ENCODE data around the gene SOWAHC. TPM values are rescaled to one million over a fixed set of nuclear protein-coding genes. Genes with fewer than 3 reads are reported as not detected.
"Not testable (repeated sequence)": the region's sequence is repeated elsewhere in the genome, so short reads cannot be mapped to it uniquely, and the experiment has no call there.

The SOWAHC gene
- total RNA-seq, 2 experiments from 2014 or later: not detected

DNA sequence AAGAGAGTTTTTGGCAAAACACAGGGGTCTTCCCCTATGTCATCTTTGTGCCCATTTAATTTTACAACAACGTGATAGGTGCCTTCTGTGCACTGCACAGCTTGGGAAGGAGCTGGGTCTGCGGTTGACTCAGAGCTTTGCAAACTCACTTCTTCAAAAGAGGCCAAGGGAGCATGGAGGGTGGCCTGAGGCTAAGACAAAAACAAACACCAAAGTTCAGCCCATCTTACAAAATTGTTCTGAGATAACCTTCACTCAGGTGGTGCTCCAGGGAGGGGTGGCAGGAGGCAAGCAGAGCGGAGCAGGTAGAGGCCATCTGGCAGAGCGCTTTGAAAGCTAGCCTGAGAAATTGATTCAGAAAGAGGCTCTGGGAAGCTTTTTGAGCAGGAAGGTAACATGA lies 9.8 kb downstream of the SOWAHC start:
- POLR2A ChIA-PET: no interaction called here
- ATAC-seq: no peak

DNA sequence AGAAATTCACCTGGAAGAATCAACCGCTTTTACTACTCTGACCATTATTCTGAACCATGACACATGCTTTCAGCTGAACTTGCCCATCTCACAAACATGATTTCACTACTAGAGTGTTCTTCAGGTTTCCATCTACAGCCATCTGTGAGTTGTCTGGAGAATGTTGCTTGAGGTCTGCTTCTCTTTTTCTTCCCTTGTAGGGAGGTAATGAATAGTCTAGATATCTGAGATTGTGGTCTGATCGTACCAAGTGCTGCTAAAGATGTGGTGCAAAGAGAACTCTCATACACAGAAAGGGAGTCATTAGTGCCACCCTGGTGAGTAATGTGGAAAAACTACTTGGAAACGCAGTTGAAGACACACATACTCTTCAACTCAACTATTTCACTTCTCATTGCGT lies 10.2 kb downstream of the SOWAHC start:
- no peak for ATAC-seq
- Mint-ChIP-seq H3K36me3 (ENCODE audit: low read depth) (no peaks in the 10 kb centered on the region), H3K4me1 (ENCODE audit: low read depth) (no peaks in the 10 kb centered on the region), H3K4me3 (no peak overlapping the region), H3K27ac (no peak overlapping the region), H3K27me3 (ENCODE audit: low read depth) (peaks cover 18% of the 10 kb centered on the region), H3K9me3 (ENCODE audit: insufficient read depth) (no peaks in the 10 kb centered on the region)
- DNase-seq: no peak
- ChIA-PET CTCF (no interaction called here), POLR2A (no interaction called here)

More for the DNA sequence above, 9.8 kb downstream of the SOWAHC start:
- H3K4me3 Mint-ChIP-seq: no peak overlapping the region
- no peak for DNase-seq
- H3K27me3 Mint-ChIP-seq (ENCODE audit: low read depth): peaks cover 20% of the 10 kb centered on the region
- no peak overlapping the region for H3K27ac Mint-ChIP-seq
- H3K9me3 Mint-ChIP-seq (ENCODE audit: insufficient read depth): no peaks in the 10 kb centered on the region
- no peaks in the 10 kb centered on the region for H3K36me3 Mint-ChIP-seq (ENCODE audit: low read depth)
- CTCF ChIA-PET: no interaction called here
- no peaks in the 10 kb centered on the region for H3K4me1 Mint-ChIP-seq (ENCODE audit: low read depth)

DNA sequence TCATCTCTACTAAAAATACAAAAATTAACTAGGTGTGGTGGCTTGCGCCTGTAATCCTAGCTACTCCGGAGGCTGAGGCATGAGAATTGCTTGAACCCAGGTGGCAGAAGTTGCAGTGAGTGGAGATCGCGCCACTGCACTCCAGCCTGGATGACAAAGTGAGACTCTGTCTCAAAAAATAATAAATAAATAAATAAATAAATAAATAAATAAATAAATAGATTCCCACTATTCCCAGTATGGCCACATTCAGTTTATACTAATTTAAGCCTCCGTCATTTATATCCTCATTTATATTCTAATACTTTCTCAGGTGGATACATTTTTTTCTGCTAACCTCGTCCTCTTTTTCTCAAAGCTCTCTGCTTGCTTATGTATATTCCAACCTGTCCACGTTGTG lies 14.2 kb downstream of the SOWAHC start:
- H3K9me3 Mint-ChIP-seq (ENCODE audit: insufficient read depth); H3K4me1 Mint-ChIP-seq (ENCODE audit: low read depth); ATAC-seq; H3K27me3 Mint-ChIP-seq (ENCODE audit: low read depth); POLR2A ChIA-PET; DNase-seq; H3K27ac Mint-ChIP-seq; H3K36me3 Mint-ChIP-seq (ENCODE audit: low read depth); CTCF ChIA-PET; H3K4me3 Mint-ChIP-seq: not testable (repeated sequence)

DNA sequence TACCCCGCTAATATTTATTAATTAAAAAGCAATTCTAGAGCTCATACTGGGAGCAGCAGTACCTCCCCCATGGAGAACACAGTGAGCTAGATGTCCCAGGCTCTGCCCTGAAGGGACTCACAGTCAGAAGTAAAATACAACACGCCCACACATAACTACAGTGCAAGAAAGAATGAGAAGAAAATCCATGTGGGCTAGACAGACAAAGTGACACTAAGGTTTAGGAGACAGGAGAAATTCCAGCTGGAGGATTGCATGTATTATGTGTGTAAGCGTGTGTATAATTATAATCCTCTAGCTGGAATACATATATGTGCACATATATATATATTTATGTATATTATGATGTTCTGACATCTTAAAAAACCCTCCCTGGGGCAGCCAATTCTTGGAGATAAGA lies 15.7 kb downstream of the SOWAHC start:
- Mint-ChIP-seq H3K27me3 (ENCODE audit: low read depth) (peaks cover 3% of the 10 kb centered on the region), H3K4me3 (no peak overlapping the region), H3K4me1 (ENCODE audit: low read depth) (peaks cover 5% of the 10 kb centered on the region), H3K36me3 (ENCODE audit: low read depth) (no peaks in the 10 kb centered on the region), H3K9me3 (ENCODE audit: insufficient read depth) (no peaks in the 10 kb centered on the region), H3K27ac (no peak overlapping the region)
- CTCF ChIA-PET: no interaction called here
- ATAC-seq (no peak), DNase-seq (no peak)
- POLR2A ChIA-PET: no interaction called here

DNA sequence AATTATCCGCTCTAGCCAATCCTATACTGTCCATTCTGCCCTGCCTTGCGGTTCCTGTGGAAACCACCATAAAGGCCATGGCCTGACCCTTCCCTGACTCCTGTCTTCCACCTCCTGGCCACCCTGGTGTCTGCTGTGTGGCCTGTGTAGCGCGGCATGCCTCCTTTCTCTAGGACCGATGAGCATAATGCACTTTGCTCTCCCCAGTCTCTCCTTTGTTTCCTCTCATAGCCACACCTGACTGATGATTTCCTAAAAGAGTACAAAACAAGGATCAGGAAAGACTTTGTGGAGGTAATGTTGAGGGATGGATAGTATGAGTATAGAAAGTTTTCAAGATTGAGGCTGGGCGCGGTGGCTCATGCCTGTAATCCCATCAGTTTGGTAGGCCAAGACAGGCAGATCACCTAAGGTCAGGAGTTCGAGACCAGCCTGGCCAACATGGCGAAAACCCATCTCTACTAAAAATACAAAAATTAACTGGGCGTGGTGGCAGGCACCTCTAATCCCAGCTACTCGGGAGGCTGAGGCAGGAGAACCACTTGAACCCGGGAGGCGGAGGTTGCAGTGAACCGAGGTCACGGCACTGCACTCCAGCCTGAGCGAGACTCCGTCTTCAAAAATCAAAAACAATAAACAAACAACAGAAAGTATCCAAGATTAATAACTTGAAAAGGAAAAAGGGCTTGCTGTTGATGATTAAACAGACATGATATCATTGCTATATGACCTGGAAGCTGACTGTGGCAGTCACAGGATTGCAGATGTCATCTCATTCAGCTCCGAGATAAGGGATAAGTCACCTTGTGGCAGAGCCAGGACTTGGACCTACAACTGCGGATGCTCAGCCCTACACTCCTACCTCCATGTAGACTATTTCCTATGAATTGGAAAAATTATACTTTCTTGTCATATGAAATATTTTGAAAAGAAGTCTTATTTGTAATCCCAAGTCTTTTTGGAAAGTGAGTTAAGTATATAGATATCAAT lies 16.6 kb downstream of the SOWAHC start:
- peaks cover 5% of the 10 kb centered on the region for H3K4me1 Mint-ChIP-seq (ENCODE audit: low read depth)
- CTCF ChIA-PET: no interaction called here

DNA sequence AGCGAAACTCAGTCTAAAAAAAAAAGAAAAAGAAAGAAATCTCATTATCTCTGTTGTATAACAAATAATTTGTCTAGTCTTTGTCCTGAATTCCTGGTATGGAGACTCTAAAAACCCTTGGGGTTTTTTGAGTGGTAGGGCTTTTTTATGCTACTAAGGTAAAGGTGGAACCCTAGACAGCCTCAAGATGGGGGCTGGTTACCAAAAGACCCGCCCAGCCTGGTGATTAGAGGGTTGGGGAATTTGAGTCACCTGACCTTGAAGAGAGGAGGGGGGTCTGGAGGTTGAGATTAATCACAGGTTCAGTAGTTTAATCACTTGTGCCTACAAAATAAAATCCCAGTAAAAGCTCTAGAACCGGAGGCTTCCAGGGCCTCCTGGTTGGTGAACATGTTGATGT lies 17.6 kb downstream of the SOWAHC start:
- ATAC-seq (no peak), DNase-seq (no peak)
- ChIA-PET CTCF (no interaction called here), POLR2A (no interaction called here)
- H3K9me3 Mint-ChIP-seq (ENCODE audit: insufficient read depth): no peaks in the 10 kb centered on the region
- no peak overlapping the region for H3K27ac Mint-ChIP-seq
- H3K4me3 Mint-ChIP-seq: no peak overlapping the region
- H3K36me3 Mint-ChIP-seq (ENCODE audit: low read depth): no peaks in the 10 kb centered on the region
- H3K4me1 Mint-ChIP-seq (ENCODE audit: low read depth): peaks cover 5% of the 10 kb centered on the region
- peaks cover 2% of the 10 kb centered on the region for H3K27me3 Mint-ChIP-seq (ENCODE audit: low read depth)

More for the DNA sequence above, 16.6 kb downstream of the SOWAHC start:
- Mint-ChIP-seq H3K27ac (no peak overlapping the region), H3K36me3 (ENCODE audit: low read depth) (no peaks in the 10 kb centered on the region), H3K27me3 (ENCODE audit: low read depth) (peaks cover 3% of the 10 kb centered on the region), H3K4me3 (no peak overlapping the region), H3K9me3 (ENCODE audit: insufficient read depth) (no peaks in the 10 kb centered on the region)
- POLR2A ChIA-PET: no interaction called here
- ATAC-seq (no peak), DNase-seq (no peak)

DNA sequence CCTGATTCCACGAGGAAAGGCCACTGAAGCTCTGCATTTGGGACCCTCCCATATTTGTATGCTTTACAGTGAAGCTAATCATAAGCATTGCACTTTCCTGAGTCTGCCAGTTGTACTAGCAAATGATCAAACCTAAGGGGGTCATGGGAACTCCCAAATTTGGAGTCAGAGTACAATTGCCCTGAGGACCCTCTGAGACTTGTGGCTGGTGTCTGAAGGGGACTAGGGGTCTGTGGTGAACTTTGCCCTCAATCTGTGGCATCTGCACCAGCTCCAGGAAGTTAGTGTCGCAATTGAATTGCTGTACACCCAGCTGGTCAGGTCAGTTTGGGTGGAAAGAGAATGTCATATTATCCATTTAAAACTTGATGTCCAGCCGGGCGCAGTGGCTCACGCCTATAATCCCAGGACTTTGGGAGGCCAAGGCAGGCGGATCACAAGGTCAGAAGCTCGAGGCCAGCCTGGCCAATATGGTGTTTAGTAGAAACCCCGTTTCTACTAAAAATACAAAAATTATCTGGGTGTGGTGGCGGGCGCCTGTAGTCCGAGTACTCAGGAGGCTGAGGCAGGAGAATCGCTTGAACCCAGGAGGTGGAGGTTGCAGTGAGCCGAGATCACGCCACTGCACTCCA lies 18.1 kb downstream of the SOWAHC start:
- no peaks in the 10 kb centered on the region for H3K9me3 Mint-ChIP-seq (ENCODE audit: insufficient read depth)
- H3K27ac Mint-ChIP-seq: no peak overlapping the region
- POLR2A ChIA-PET: no interaction called here
- no peaks in the 10 kb centered on the region for H3K27me3 Mint-ChIP-seq (ENCODE audit: low read depth)
- CTCF ChIA-PET: no interaction called here
- DNase-seq (no peak), ATAC-seq (no peak)
- peaks cover 5% of the 10 kb centered on the region for H3K4me1 Mint-ChIP-seq (ENCODE audit: low read depth)
- H3K36me3 Mint-ChIP-seq (ENCODE audit: low read depth): no peaks in the 10 kb centered on the region
- H3K4me3 Mint-ChIP-seq: no peak overlapping the region

DNA sequence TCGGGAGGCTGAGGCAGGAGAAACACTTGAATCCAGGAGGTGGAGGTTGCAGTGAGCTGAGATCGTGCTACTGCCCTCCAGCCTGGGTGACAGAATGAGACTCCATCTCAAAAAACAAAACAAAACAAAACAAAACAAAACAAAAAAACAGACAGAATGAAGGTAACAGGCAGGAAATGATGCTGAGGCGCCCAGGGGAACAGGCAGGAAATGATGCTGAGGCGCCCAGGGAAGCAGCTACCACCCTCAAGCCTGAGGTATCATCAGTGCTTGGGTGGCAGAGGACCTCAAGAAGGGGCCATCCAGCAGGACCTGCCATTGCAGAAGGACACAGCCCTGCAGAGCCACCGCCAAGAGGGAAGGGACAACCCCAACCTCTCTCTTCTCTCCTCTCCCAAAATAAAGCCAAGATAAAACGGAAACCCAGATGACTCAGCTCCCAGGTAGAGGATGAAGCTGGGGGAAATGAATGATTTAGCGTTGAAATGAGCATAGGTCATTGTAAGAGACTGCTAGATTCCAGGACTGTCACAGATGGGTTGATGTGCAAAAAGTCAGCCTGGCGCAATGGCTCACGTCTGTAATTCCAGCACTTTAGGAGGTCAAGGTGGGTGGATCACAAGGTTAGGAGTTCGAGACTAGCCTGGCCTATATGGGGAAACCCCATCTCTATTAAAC lies 19.3 kb downstream of the SOWAHC start:
- H3K4me1 Mint-ChIP-seq (ENCODE audit: low read depth): peaks cover 7% of the 10 kb centered on the region

DNA sequence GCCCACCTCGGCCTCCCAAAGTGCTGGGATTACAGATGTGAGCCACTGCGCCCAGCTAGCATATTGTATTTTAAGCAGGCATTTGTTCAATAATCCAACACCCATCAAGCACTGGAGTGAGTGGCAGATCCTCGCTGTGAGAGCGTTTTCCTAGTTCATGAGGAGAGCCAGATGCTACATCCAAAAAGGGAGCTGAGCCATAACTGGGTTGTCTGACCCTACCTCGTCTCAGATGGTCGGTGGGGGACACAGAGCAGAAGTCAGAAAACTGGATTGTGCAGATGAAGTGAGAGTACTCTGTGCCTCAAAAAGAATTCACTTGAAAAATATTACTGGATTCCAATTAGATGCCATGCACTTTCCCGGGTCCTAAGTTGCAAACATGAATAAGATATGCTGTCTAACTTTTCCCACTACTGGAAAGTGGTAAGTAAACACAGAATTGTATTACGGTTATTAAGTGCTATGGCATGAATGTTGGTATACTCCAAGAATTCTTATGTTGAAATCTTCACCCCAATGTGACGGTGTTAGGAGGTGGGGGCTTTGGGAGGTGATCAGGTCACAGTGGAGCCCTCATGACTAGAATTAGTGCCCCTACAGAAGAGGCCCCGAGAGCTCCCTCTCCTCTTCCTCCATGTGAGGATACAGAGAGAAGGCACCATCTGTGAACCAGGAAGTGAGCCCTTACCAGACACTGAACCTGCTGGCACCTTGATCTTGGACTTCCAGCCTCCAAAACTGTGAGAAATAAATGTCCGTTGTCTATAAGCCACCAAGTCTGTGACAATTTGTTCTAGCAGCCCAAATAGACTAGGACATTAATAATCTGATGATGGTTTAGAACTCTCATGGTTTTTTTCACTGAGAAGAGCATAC lies 21.5 kb downstream of the SOWAHC start:
- peaks cover 7% of the 10 kb centered on the region for H3K4me1 Mint-ChIP-seq (ENCODE audit: low read depth)
- no peak for ATAC-seq
- CTCF ChIA-PET: no interaction called here
- no peaks in the 10 kb centered on the region for H3K27me3 Mint-ChIP-seq (ENCODE audit: low read depth)
- H3K9me3 Mint-ChIP-seq (ENCODE audit: insufficient read depth): no peaks in the 10 kb centered on the region
- DNase-seq: no peak
- no peak overlapping the region for H3K27ac Mint-ChIP-seq
- no peak overlapping the region for H3K4me3 Mint-ChIP-seq
- POLR2A ChIA-PET: no interaction called here
- H3K36me3 Mint-ChIP-seq (ENCODE audit: low read depth): no peaks in the 10 kb centered on the region

More for the DNA sequence above, 19.3 kb downstream of the SOWAHC start:
- Mint-ChIP-seq H3K4me3 (no peak overlapping the region), H3K27me3 (ENCODE audit: low read depth) (no peaks in the 10 kb centered on the region), H3K27ac (no peak overlapping the region), H3K36me3 (ENCODE audit: low read depth) (no peaks in the 10 kb centered on the region), H3K9me3 (ENCODE audit: insufficient read depth) (no peaks in the 10 kb centered on the region)
- ATAC-seq (no peak), DNase-seq (no peak)
- ChIA-PET POLR2A (no interaction called here), CTCF (no interaction called here)

DNA sequence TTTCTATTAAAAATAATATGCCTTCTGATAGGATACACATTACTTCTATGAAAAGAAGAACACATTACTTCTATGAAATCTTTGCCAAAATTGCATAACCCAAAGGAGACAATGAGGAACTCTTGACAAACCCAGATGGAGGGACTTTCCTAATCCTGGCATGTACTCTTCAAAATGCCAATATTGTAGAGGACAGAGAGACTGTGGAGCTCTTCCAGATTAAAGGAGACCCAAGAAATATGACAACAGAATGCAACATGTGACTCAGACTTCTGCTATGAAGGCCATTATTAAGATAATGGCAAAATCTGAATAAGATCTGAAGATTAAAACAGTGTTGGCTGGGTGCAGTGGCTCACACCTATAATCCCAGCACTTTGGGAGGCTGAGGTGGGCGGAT lies 22.2 kb downstream of the SOWAHC start:
- H3K4me1 Mint-ChIP-seq (ENCODE audit: low read depth): peaks cover 7% of the 10 kb centered on the region
- no peaks in the 10 kb centered on the region for H3K27me3 Mint-ChIP-seq (ENCODE audit: low read depth)
- ATAC-seq (no peak), DNase-seq (no peak)
- ChIA-PET CTCF (no interaction called here), POLR2A (no interaction called here)
- H3K36me3 Mint-ChIP-seq (ENCODE audit: low read depth): no peaks in the 10 kb centered on the region
- H3K27ac Mint-ChIP-seq: no peak overlapping the region
- H3K9me3 Mint-ChIP-seq (ENCODE audit: insufficient read depth): no peaks in the 10 kb centered on the region
- no peak overlapping the region for H3K4me3 Mint-ChIP-seq

DNA sequence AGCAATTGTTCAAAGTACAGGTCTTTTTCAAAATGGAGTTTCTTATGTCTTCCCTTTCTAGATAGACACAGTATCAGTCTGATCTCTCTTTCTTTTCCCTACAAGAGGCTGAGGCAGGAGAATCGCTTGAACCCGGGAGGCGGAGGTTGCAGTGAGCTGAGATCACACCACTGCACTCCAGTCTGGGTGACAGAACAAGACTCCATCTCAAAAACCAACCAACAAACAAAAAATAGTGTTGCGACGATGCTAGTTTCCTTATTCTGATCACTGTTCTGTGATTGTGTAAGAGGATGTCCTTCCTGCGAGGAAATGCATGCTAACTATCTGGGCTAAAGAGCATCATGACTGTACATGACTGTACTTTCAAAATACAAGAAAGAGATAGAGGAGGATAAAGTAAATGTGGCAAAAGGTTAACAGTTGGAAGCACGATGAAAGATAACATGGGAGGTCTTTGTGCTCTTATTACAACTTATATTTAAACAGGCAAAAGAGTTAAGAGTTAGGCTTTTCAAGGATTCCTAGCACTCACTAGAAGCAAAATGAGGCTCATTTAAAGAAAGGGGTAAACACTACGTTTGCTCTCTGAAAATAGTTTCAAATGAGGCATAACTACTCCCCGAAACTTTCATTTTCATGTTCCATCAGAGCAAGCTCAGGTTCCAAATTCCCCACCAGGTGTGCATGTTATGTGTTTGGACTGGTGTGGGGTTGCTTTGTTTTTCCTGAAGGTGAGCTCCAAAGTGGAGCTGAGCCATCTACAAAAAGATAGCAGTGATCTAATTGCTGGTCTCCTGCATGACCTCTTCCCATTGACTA lies 23.8 kb downstream of the SOWAHC start:
- no peak overlapping the region for H3K27ac Mint-ChIP-seq
- DNase-seq (no peak), ATAC-seq (no peak)
- POLR2A ChIA-PET: no interaction called here
- H3K4me3 Mint-ChIP-seq: no peak overlapping the region
- H3K36me3 Mint-ChIP-seq (ENCODE audit: low read depth): no peaks in the 10 kb centered on the region
- H3K4me1 Mint-ChIP-seq (ENCODE audit: low read depth): peaks cover 7% of the 10 kb centered on the region
- H3K9me3 Mint-ChIP-seq (ENCODE audit: insufficient read depth): no peaks in the 10 kb centered on the region
- CTCF ChIA-PET: interaction anchor here (1.5 kb wide), 1 partner anchor 92 kb away, joined by 5 read pairs; no protein-coding TSS in a partner anchor
- H3K27me3 Mint-ChIP-seq (ENCODE audit: low read depth): no peaks in the 10 kb centered on the region
